Amygdala (tissue), 56 donors: ENCODE data around the gene DGUOK.
"Not testable (repeated sequence)": the region's sequence is repeated elsewhere in the genome, so short reads cannot be mapped to it uniquely, and the experiment has no call there.

ENCODE experiments used
- DNase-seq, 56 donors: peaks; one replicate each; lab custom pipeline; 2025; lab: John Stamatoyannopoulos, UW

Gene DGUOK

GRCh38 chr2:73919596-73920228 is 7.0 kb upstream of the DGUOK start:
- no peak for DNase-seq

- DNase-seq: no peak
Observed at GRCh38 chr2:73920577-73921545, 5.8 kb upstream of the DGUOK start.

- no peak for DNase-seq
Observed at GRCh38 chr2:73921581-73921980, 5.1 kb upstream of the DGUOK start.

GRCh38 chr2:73922681-73923080 is 4.0 kb upstream of the DGUOK start:
- no peak for DNase-seq

GRCh38 chr2:73925033-73925704 is 1.5 kb upstream of the DGUOK start:
- no peak for DNase-seq

GRCh38 chr2:73925853-73926492 is 707 bp upstream of the DGUOK start:
- DNase-seq: no peak

GRCh38 chr2:73927344-73927743 is 664 bp downstream of the DGUOK start:
- DNase-seq: no peak

- DNase-seq: no peak
Observed at GRCh38 chr2:73928963-73929347, 2.3 kb downstream of the DGUOK start.

GRCh38 chr2:73930386-73930785 is 3.7 kb downstream of the DGUOK start:
- DNase-seq: no peak

GRCh38 chr2:73931531-73932500 is 5.1 kb downstream of the DGUOK start:
- DNase-seq: peak in 1 of 56 donors; percentile 18

GRCh38 chr2:73933194-73933593 is 6.5 kb downstream of the DGUOK start:
- DNase-seq: no peak

- no peak for DNase-seq
Observed at GRCh38 chr2:73935641-73936040, 9.0 kb downstream of the DGUOK start.

- no peak for DNase-seq
Observed at GRCh38 chr2:73937103-73937885, 10.6 kb downstream of the DGUOK start.

- no peak for DNase-seq
Observed at GRCh38 chr2:73937899-73938298, 11.2 kb downstream of the DGUOK start.

GRCh38 chr2:73938718-73939352 is 12.2 kb downstream of the DGUOK start:
- no peak for DNase-seq

- no peak for DNase-seq
Observed at GRCh38 chr2:73939419-73939818, 12.7 kb downstream of the DGUOK start.

GRCh38 chr2:73940066-73940465 is 13.4 kb downstream of the DGUOK start:
- DNase-seq: not testable (repeated sequence)

- no peak for DNase-seq
Observed at GRCh38 chr2:73942664-73943063, 16.0 kb downstream of the DGUOK start.
